ENCODE results near the gene LEMD3.

The LEMD3 gene

DNA sequence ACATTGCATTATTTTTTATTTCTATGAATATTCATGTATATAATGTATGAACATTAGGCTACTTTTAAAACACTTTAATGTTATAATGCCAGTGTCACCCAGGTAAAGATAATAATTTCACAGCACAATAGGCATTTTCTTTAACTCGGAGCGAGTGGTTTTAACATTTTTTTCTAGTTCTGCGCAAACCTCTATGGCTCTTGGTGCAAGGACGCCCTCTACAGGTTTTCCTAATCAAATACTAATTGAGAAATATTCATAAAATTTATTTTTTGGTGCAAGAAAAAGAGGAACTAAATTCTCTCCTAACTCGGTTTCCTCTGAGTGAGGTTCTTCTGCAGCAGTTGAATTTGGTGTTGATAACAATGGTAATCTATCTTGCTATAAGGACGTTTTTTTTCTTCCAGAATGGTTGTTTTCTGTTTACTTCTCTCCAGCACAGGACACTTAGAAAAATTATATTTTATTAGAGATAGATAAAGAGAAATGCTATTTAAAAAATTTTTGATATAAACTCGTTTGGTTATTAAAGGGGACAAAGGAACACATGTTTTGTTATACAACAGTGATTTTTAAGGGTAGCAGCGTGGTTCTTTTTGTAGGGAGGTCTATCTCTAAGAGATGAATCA, 45.8 kb upstream of the LEMD3 start (continued):
- TF ChIP-seq, protein P1, sequence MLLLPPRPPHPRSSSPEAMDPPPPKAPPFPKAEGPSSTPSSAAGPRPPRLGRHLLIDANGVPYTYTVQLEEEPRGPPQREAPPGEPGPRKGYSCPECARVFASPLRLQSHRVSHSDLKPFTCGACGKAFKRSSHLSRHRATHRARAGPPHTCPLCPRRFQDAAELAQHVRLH (tag by site-specific recombination; IDR thresholded peaks at IDR 0.05) = no peak
- no peak for TF ChIP-seq ZBTB20 (tag by site-specific recombination; IDR thresholded peaks at IDR 0.05)
- TF ChIP-seq REPIN1 (tag by site-specific recombination; IDR thresholded peaks at IDR 0.05; ENCODE audit: low read depth) = no peak
- no peak for TF ChIP-seq ZFHX2 (tag by site-specific recombination; conservative IDR thresholded peaks at IDR 0.05)
- TF ChIP-seq, protein P2, sequence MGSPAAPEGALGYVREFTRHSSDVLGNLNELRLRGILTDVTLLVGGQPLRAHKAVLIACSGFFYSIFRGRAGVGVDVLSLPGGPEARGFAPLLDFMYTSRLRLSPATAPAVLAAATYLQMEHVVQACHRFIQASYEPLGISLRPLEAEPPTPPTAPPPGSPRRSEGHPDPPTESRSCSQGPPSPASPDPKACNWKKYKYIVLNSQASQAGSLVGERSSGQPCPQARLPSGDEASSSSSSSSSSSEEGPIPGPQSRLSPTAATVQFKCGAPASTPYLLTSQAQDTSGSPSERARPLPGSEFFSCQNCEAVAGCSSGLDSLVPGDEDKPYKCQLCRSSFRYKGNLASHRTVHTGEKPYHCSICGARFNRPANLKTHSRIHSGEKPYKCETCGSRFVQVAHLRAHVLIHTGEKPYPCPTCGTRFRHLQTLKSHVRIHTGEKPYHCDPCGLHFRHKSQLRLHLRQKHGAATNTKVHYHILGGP (tag by site-specific recombination; IDR thresholded peaks at IDR 0.05) = no peak
- no peak for TF ChIP-seq ZNF184 (tag by site-specific recombination; IDR thresholded peaks at IDR 0.05)
- TF ChIP-seq, protein P3, sequence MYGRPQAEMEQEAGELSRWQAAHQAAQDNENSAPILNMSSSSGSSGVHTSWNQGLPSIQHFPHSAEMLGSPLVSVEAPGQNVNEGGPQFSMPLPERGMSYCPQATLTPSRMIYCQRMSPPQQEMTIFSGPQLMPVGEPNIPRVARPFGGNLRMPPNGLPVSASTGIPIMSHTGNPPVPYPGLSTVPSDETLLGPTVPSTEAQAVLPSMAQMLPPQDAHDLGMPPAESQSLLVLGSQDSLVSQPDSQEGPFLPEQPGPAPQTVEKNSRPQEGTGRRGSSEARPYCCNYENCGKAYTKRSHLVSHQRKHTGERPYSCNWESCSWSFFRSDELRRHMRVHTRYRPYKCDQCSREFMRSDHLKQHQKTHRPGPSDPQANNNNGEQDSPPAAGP (tag by site-specific recombination; IDR thresholded peaks at IDR 0.05) = no peak
- TF ChIP-seq ZNF274 (IDR thresholded peaks at IDR 0.05; ENCODE audit: low read length) = no peak
- no peak for TF ChIP-seq ZNF274 (tag by site-specific recombination; IDR thresholded peaks at IDR 0.05; ENCODE audit: borderline replicate concordance)
- no peak for TF ChIP-seq ZNF211 (tag by site-specific recombination; IDR thresholded peaks at IDR 0.05; ENCODE audit: low read depth)
- TF ChIP-seq GLI4 (tag by site-specific recombination; IDR thresholded peaks at IDR 0.05) = no peak
- no peak for TF ChIP-seq ZNF239 (tag by site-specific recombination; IDR thresholded peaks at IDR 0.05)
- TF ChIP-seq, protein P4, sequence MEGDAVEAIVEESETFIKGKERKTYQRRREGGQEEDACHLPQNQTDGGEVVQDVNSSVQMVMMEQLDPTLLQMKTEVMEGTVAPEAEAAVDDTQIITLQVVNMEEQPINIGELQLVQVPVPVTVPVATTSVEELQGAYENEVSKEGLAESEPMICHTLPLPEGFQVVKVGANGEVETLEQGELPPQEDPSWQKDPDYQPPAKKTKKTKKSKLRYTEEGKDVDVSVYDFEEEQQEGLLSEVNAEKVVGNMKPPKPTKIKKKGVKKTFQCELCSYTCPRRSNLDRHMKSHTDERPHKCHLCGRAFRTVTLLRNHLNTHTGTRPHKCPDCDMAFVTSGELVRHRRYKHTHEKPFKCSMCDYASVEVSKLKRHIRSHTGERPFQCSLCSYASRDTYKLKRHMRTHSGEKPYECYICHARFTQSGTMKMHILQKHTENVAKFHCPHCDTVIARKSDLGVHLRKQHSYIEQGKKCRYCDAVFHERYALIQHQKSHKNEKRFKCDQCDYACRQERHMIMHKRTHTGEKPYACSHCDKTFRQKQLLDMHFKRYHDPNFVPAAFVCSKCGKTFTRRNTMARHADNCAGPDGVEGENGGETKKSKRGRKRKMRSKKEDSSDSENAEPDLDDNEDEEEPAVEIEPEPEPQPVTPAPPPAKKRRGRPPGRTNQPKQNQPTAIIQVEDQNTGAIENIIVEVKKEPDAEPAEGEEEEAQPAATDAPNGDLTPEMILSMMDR (tag by site-specific recombination; IDR thresholded peaks at IDR 0.05) = peak; percentile 36; the same call in 1 of the 2 replicates

DNA sequence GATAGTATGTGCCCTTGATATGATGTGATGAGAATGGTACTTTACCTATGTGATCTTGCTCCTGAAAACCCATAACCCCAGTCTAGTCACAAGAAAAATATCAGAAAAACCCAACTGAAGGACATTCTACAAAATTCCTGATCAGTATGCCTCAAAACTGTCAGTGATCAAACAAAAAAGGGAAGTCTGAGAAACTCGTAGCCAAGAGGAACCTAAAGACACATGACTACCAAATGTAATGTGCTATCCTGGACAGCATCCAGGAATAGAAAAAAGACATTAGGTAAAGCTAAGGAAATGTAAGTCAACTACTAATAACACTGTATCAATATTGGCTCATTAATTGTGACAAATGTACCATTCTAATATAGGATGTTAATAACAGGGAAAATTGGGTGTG, 44.1 kb upstream of the LEMD3 start:
- TF ChIP-seq ZNF654 (tag by site-specific recombination; IDR thresholded peaks at IDR 0.05; ENCODE audit: low read depth) = no peak
- no peak for TF ChIP-seq ZNF768 (tag by site-specific recombination; IDR thresholded peaks at IDR 0.05)
- TF ChIP-seq ZNF629 (tag by site-specific recombination; IDR thresholded peaks at IDR 0.05) = no peak
- no peak for TF ChIP-seq HOXD13 (CRISPR knock-in tag; IDR thresholded peaks at IDR 0.05; ENCODE audit: borderline replicate concordance)
- TF ChIP-seq ZNF433 (tag by site-specific recombination; IDR thresholded peaks at IDR 0.05; ENCODE audit: low read depth) = no peak
- no peak for TF ChIP-seq ZNF843 (tag by site-specific recombination; IDR thresholded peaks at IDR 0.05)
- TF ChIP-seq, protein P2 (tag by site-specific recombination; IDR thresholded peaks at IDR 0.05) = no peak
- TF ChIP-seq, protein P5, sequence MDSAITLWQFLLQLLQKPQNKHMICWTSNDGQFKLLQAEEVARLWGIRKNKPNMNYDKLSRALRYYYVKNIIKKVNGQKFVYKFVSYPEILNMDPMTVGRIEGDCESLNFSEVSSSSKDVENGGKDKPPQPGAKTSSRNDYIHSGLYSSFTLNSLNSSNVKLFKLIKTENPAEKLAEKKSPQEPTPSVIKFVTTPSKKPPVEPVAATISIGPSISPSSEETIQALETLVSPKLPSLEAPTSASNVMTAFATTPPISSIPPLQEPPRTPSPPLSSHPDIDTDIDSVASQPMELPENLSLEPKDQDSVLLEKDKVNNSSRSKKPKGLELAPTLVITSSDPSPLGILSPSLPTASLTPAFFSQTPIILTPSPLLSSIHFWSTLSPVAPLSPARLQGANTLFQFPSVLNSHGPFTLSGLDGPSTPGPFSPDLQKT (IDR thresholded peaks at IDR 0.05; ENCODE audit: borderline replicate concordance, low read depth, low read length) = no peak
- TF ChIP-seq PRDM1 (tag by site-specific recombination; IDR thresholded peaks at IDR 0.05) = no peak
- no peak for TF ChIP-seq ZNF302 (tag by site-specific recombination; IDR thresholded peaks at IDR 0.05; ENCODE audit: low read depth)
- TF ChIP-seq GLIS1 (tag by site-specific recombination; IDR thresholded peaks at IDR 0.05) = no peak
- TF ChIP-seq ZXDB (tag by site-specific recombination; IDR thresholded peaks at IDR 0.05) = no peak
- POLR2A ChIA-PET = interaction anchor here (0.8 kb wide), 1 partner anchor 44 kb away, joined by 3 read pairs; the partner anchor contains the start of gene LEMD3
- CTCF ChIA-PET = interaction anchor here (1.2 to 1.9 kb wide), 6 partner anchors 9 to 327 kb away, joined by 3 to 13 read pairs (median 4); no protein-coding TSS in a partner anchor
- no peak overlapping the region for H3K27ac ChIP-seq (ENCODE audit: extremely low read depth, low read depth, low read length)
- no peaks in the 10 kb centered on the region for H3K36me3 ChIP-seq (ENCODE audit: control insufficient read depth in 2 of 2, insufficient read depth in 1 of 2, low read length in 2 of 2)
- no peak overlapping the region for H3K4me3 ChIP-seq (ENCODE audit: low read depth, low read length)
- no peaks in the 10 kb centered on the region for H3K9me3 ChIP-seq (ENCODE audit: control insufficient read depth, insufficient read depth, low read depth, low read length)
- peaks cover 7% of the 10 kb centered on the region for H3K4me1 ChIP-seq (ENCODE audit: control insufficient read depth, insufficient read depth, low read length)

All from HEK293 (cell line).